Bronchial epithelial cell (primary cell): ENCODE results near the gene NFE2. TPM values are rescaled to one million over a fixed set of nuclear protein-coding genes. Genes with fewer than 3 reads are reported as not detected.

ENCODE experiments used
- DNase-seq: peaks from one replicate; pipeline ENCODE4 v3.0.0-alpha.2; 2010; ENCODE audit warnings: low read depth
- FAIRE-seq: peaks from 2 replicates; lab custom pipeline; 2011; peaks lifted over from hg19 to GRCh38; lab: Jason Lieb, UNC
- H3K27me3 ChIP-seq: 2 replicates; pipeline ENCODE4 v1.5.1; 2011; ENCODE audit warnings: low read length; ENCODE audit not compliant: control insufficient read depth, insufficient read depth
- H3K36me3 ChIP-seq: 2 replicates; pipeline ENCODE4 v1.5.1; 2011; ENCODE audit warnings: low read length; ENCODE audit not compliant: control insufficient read depth, insufficient read depth
- H3K4me3 ChIP-seq: 2 replicates; pipeline ENCODE4 v1.5.1; 2011; ENCODE audit warnings: mild to moderate bottlenecking, low read depth, low read length, control low read depth
- total RNA-seq: library from RNA; depleted of rRNA; stranded (reverse); fragments of >200 nt; gene quantifications from 2 replicates; pipeline ENCODE4 v1.2.1, GENCODE V29; 2014
- TF ChIP-seq, protein P1 (sequence below): IDR thresholded peaks from 2 replicates; pipeline ENCODE4 v1.5.1; 2011; ENCODE audit warnings: mild to moderate bottlenecking, moderate library complexity, low read length, control low read depth, inconsistent platforms; ENCODE audit not compliant: insufficient read depth, severe bottlenecking

NFE2 gene
- total RNA-seq, 1 donor from 2014 or later = not detected

DNA sequence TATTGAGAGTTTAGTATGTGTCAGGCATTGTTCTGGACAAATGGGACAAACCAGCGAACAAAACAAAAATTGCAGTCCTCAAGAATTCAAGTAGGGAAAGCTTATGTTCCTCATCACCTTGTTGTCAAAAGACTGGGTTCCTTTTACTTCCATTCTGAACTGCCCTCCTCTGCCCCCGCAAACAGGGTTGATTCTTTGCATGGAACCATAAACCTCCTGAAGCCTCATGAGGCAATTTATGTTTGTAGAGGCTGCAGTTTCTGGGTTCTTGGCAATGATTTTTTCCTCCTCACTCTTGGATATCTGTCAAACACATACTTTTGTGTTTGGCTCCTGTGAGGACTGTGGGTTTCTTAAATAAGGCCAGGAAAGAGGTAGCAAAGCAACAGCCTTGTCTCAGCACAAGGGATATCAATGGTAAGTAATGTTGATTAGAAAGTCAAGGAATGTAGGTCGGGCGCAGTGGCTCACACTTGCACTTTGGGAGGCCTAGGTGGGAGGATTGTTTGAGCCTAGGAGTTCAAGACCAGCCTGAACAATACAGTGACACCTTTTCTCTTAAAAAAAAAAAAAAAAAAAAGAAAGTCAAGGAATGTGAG, 38.0 kb upstream of the NFE2 start:
- peaks cover 22% of the 10 kb centered on the region for H3K36me3 ChIP-seq
- no peak for DNase-seq

DNA sequence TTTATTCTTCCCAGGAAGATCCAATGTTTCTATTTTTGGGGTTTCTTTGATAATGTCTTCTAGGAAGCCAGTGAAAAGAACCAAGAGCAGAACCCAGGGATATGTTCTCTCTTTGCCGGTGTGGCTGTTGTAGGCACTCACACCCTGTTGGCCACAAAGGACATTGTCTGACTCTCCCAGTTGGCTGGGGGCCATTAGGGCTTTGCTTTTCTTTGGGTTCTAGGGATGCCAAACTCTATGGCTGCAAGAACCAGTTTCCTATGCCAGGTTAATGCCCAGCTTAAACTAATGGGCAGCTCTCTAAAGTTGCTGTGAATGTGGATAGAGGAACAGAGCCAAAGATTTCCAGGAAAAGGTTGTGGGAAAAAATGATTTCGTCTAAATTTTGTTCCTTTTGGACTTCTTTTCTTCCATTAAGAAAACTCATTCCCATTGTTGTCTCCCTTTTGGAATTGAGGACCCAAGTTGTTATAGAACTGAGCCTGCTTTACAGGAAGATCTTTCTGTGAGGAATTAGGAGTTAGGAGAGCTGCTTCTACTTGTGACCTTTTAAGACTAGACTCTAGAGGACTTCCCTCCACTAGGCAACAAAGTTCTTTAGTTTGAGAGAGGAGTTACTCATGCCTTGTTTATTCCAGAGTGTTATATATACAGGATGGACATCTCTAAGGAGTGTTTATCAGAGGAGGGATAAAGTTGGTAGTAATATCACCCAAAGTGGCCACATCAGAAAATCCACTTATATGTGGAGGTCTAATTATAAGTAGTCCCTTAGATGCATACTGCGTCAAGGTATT, 37.2 kb upstream of the NFE2 start:
- no peak overlapping the region for H3K4me3 ChIP-seq
- no peaks in the 10 kb centered on the region for H3K27me3 ChIP-seq
- H3K36me3 ChIP-seq = peaks cover 22% of the 10 kb centered on the region
- FAIRE-seq (no peak), DNase-seq (no peak)
- TF ChIP-seq, protein P1, sequence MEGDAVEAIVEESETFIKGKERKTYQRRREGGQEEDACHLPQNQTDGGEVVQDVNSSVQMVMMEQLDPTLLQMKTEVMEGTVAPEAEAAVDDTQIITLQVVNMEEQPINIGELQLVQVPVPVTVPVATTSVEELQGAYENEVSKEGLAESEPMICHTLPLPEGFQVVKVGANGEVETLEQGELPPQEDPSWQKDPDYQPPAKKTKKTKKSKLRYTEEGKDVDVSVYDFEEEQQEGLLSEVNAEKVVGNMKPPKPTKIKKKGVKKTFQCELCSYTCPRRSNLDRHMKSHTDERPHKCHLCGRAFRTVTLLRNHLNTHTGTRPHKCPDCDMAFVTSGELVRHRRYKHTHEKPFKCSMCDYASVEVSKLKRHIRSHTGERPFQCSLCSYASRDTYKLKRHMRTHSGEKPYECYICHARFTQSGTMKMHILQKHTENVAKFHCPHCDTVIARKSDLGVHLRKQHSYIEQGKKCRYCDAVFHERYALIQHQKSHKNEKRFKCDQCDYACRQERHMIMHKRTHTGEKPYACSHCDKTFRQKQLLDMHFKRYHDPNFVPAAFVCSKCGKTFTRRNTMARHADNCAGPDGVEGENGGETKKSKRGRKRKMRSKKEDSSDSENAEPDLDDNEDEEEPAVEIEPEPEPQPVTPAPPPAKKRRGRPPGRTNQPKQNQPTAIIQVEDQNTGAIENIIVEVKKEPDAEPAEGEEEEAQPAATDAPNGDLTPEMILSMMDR = no peak

More for the DNA sequence above, 38.0 kb upstream of the NFE2 start:
- TF ChIP-seq, protein P1 = no peak
- Histone ChIP-seq H3K4me3 (no peak overlapping the region), H3K27me3 (no peaks in the 10 kb centered on the region)
- no peak for FAIRE-seq

DNA sequence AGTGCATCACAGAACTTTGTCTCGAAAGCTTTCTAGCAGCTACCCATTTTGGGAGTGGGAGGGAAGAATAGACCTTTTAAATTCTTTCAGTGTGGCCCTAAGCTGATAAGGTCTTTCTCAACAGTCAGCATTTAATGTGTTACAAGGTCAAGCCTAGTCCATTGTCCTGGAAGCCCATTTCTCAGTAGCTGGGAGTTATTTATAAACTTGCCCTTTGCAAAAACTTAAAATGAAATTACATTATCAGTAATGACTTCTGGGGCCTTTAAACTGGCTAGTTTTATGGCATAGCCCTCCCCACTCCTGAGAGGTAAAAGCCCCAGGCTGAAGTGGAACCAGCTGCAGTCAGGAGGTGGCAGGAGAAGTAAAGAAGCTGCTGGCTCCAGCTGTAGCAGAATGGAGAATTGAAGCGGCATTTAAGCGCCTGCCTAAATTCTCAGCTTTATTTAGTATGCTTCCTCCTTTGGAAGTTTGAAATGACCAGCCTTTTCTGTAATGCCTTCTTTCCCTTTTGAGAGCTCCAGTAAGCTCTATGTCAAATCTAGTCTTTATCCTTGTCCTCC, 36.5 kb upstream of the NFE2 start:
- peaks cover 17% of the 10 kb centered on the region for H3K36me3 ChIP-seq
- no peak for FAIRE-seq
- TF ChIP-seq, protein P1 = no peak
- H3K4me3 ChIP-seq = no peak overlapping the region
- H3K27me3 ChIP-seq = no peaks in the 10 kb centered on the region
- no peak for DNase-seq

- no peak overlapping the region for H3K4me3 ChIP-seq
- TF ChIP-seq, protein P1 = no peak
- FAIRE-seq (no peak), DNase-seq (no peak)
- H3K27me3 ChIP-seq = no peaks in the 10 kb centered on the region
- H3K36me3 ChIP-seq = peaks cover 1% of the 10 kb centered on the region
Measured at GRCh38 chr12:54333420-54334034, 32.7 kb upstream of the NFE2 start.

GRCh38 chr12:54331461-54331860, 30.6 kb upstream of the NFE2 start:
- Histone ChIP-seq H3K36me3 (peaks cover 1% of the 10 kb centered on the region), H3K27me3 (no peaks in the 10 kb centered on the region), H3K4me3 (no peak overlapping the region)
- TF ChIP-seq, protein P1 = no peak
- FAIRE-seq (no peak), DNase-seq (no peak)
